Subcutaneous adipose tissue (tissue), 4 donors: Measurements from ENCODE around the gene UTRN. TPM values are rescaled to one million over a fixed set of nuclear protein-coding genes. Genes with fewer than 3 reads are reported as not detected.

Experiments
- CTCF ChIP-seq: fragments of 450-650 bp; IDR thresholded peaks from one replicate; pipeline ENCODE4 v1.5.1; 2016; ENCODE audit warnings: low read depth, mild to moderate bottlenecking, control low read depth, antibody characterized with exemption, moderate library complexity
- total RNA-seq, 4 donors: library from RNA; depleted of rRNA; stranded (reverse); fragments of >200 nt; gene quantifications; one replicate each; pipeline ENCODE4 v1.1.0, GENCODE V29; 2016

The UTRN gene
- total RNA-seq, 4 donors from 2014 or later = 157 to 278 (median 236) TPM

- TF ChIP-seq CTCF = no peak
Observed at GRCh38 chr6:144334150-144334708, 49.1 kb downstream of the UTRN start.

Other genes with a start within 250 kb of the UTRN start
- gene SF3B5, start 189.8 kb upstream of the UTRN start, total RNA-seq = 100 to 1,000 TPM in 3 of 4 donors, 10 to 100 TPM in 1; 87.2 to 168 (median 128) TPM
- gene STX11, start 134.8 kb upstream of the UTRN start, total RNA-seq = 100 to 1,000 TPM in 1 of 4 donors, 10 to 100 TPM in 3; 42.6 to 103 (median 48.3) TPM